CD4-positive, alpha-beta T cell (primary cell): Measurements from ENCODE around the gene RAB40C. TPM values are rescaled to one million over a fixed set of nuclear protein-coding genes. Genes with fewer than 3 reads are reported as not detected.

Source experiments
- ATAC-seq: fragments of 200-7000 bp; cut with Tn5 transposase; one replicate; pipeline ENCODE4 v1.10.0; 2022; ENCODE audit warnings: mild to moderate bottlenecking; ENCODE audit not compliant: poor library complexity
- CTCF ChIA-PET: fragments of 350-600 bp; sonication (Branson Sonifier 250); formaldehyde crosslinking; loops from one replicate; lab custom pipeline; 2021; ENCODE audit warnings: antibody characterized with exemption, inconsistent platforms; lab: Charles Lee
- POLR2A ChIA-PET: fragments of 350-600 bp; sonication (Branson Sonifier 250); formaldehyde crosslinking; loops from one replicate; lab custom pipeline; 2021; ENCODE audit warnings: antibody characterized with exemption, inconsistent platforms; lab: Charles Lee
- DNase-seq, 14 experiments: peaks; one replicate each; pipeline ENCODE4 v3.0.0-alpha.2; 2013 to 2020; ENCODE audit warnings: mixed read lengths in 2 of 14
- H3K27ac ChIP-seq, 2 donors: one replicate each; pipeline versions ENCODE4 v1.5.1 to v1.7.0; 2013; ENCODE audit warnings: low read length in 2 of 2, low read depth in 1 of 2, mild to moderate bottlenecking in 1 of 2
- H3K27me3 ChIP-seq, 2 experiments: 1 replicate in 1 of 2; 2 replicates in 1 of 2; pipeline versions ENCODE4 v1.6.1 to v1.7.0; 2013; ENCODE audit warnings: low read length in 2 of 2, control low read depth in 1 of 2, mild to moderate bottlenecking in 1 of 2, moderate library complexity in 1 of 2; ENCODE audit not compliant: insufficient read depth in 2 of 2, control insufficient read depth in 1 of 2
- H3K36me3 ChIP-seq: one replicate; pipeline ENCODE4 v1.6.1; 2013; ENCODE audit warnings: low read length, control low read depth; ENCODE audit not compliant: insufficient read depth
- H3K4me1 ChIP-seq: one replicate; pipeline ENCODE4 v1.6.1; 2013; ENCODE audit warnings: low read length, control low read depth; ENCODE audit not compliant: insufficient read depth
- H3K4me3 ChIP-seq: one replicate; pipeline ENCODE4 v1.5.1; 2013; ENCODE audit warnings: mild to moderate bottlenecking, low read length, moderate library complexity
- H3K9me3 ChIP-seq, 2 experiments: 1 replicate in 1 of 2; 2 replicates in 1 of 2; pipeline versions ENCODE4 v1.6.1 to v1.7.0; 2013; ENCODE audit warnings: low read length in 2 of 2, mild to moderate bottlenecking in 2 of 2, control low read depth in 1 of 2, moderate library complexity in 1 of 2; ENCODE audit not compliant: control insufficient read depth in 1 of 2, insufficient read depth in 1 of 2
- H3K27ac Mint-ChIP-seq: one replicate; pipeline ENCODE4 v1.8.0; 2020; ENCODE audit warnings: mixed read lengths
- H3K27me3 Mint-ChIP-seq: one replicate; pipeline ENCODE4 v1.8.0; 2021; ENCODE audit warnings: mixed read lengths
- H3K36me3 Mint-ChIP-seq: one replicate; pipeline ENCODE4 v1.8.0; 2021; ENCODE audit warnings: low read depth, mixed read lengths
- H3K4me1 Mint-ChIP-seq: one replicate; pipeline ENCODE4 v1.8.0; 2021; ENCODE audit warnings: low read depth, mixed read lengths
- H3K4me3 Mint-ChIP-seq: one replicate; pipeline ENCODE4 v1.8.0; 2020; ENCODE audit warnings: mild to moderate bottlenecking, mixed read lengths
- H3K9me3 Mint-ChIP-seq: one replicate; pipeline ENCODE4 v1.8.0; 2020; ENCODE audit warnings: mixed read lengths
- CTCF ChIP-seq: fragments of 200-600 bp; IDR thresholded peaks from one replicate; pipeline ENCODE4 v1.8.0; 2022; ENCODE audit warnings: antibody characterized with exemption, mild to moderate bottlenecking
- intact Hi-C, 2 experiments: fragments of 100-400 bp; cut with DNase I in 1 of 2; cut with micrococcal nuclease in 1 of 2; formaldehyde crosslinking; loops; one replicate each; pipeline versions ENCODE4 v1.15.1 to v1.9.0; 2023 to 2025; cut with DNase I, micrococcal nuclease
- total RNA-seq, 174 experiments: library from RNA in 2 of 174; stranded (reverse) in 2 of 174; gene quantifications; one replicate each; pipeline ENCODE4 v1.2.3 and lab custom pipeline; 2021 to 2026

The RAB40C gene
- total RNA-seq, 2 experiments from 2014 or later: 8.9 to 9.5 TPM

- Histone ChIP-seq H3K4me1 (peaks cover 11% of the 10 kb centered on the region), H3K27ac (no peak overlapping the region), H3K4me3 (no peak overlapping the region), H3K27me3 (no peaks in the 10 kb centered on the region), H3K9me3 (no peaks in the 10 kb centered on the region), H3K36me3 (no peaks in the 10 kb centered on the region)
- Mint-ChIP-seq H3K4me1 (no peaks in the 10 kb centered on the region), H3K9me3 (no peaks in the 10 kb centered on the region), H3K27ac (no peak overlapping the region), H3K27me3 (no peaks in the 10 kb centered on the region), H3K36me3 (no peaks in the 10 kb centered on the region), H3K4me3 (no peak overlapping the region)
- intact Hi-C loops: no loop called here
- TF ChIP-seq CTCF: no peak
- POLR2A ChIA-PET: no interaction called here
- DNase-seq (no peak), ATAC-seq (no peak)
- CTCF ChIA-PET: no interaction called here
These were observed 64.2 kb downstream of the RAB40C start for GRCh38 chr16:654034-654433.

GRCh38 chr16:657487-657886 lies 67.6 kb downstream of the RAB40C start:
- CTCF ChIA-PET: no interaction called here
- no peaks in the 10 kb centered on the region for H3K36me3 Mint-ChIP-seq

GRCh38 chr16:658679-659571 lies 69.1 kb downstream of the RAB40C start:
- Mint-ChIP-seq H3K27me3 (no peaks in the 10 kb centered on the region), H3K27ac (no peak overlapping the region), H3K36me3 (no peaks in the 10 kb centered on the region), H3K4me3 (no peak overlapping the region), H3K9me3 (no peaks in the 10 kb centered on the region), H3K4me1 (peaks cover 6% of the 10 kb centered on the region)
- Histone ChIP-seq H3K4me1 (peaks cover 16% of the 10 kb centered on the region), H3K4me3 (no peak overlapping the region), H3K27ac (no peak overlapping the region), H3K36me3 (no peaks in the 10 kb centered on the region), H3K9me3 (no peaks in the 10 kb centered on the region), H3K27me3 (no peaks in the 10 kb centered on the region)
- POLR2A ChIA-PET: interaction anchor here (1.3 kb wide), 1 partner anchor 10 kb away, joined by 4 read pairs; the partner anchor contains the start of gene WDR90
- no peak for TF ChIP-seq CTCF
- intact Hi-C loops: no loop called here
- no peak for ATAC-seq
- no peak for DNase-seq
- CTCF ChIA-PET: no interaction called here

More at GRCh38 chr16:657487-657886, 67.6 kb downstream of the RAB40C start:
- TF ChIP-seq CTCF: no peak
- H3K4me1 Mint-ChIP-seq: peaks cover 6% of the 10 kb centered on the region
- H3K27me3 ChIP-seq: no peaks in the 10 kb centered on the region
- ATAC-seq (no peak), DNase-seq (no peak)
- no peaks in the 10 kb centered on the region for H3K27me3 Mint-ChIP-seq
- no peaks in the 10 kb centered on the region for H3K9me3 ChIP-seq
- no peak overlapping the region for H3K27ac ChIP-seq
- POLR2A ChIA-PET: interaction anchor here (0.6 kb wide), 1 partner anchor 67 kb away, joined by 3 read pairs; no protein-coding TSS in a partner anchor
- H3K4me3 Mint-ChIP-seq: no peak overlapping the region
- no peak overlapping the region for H3K27ac Mint-ChIP-seq
- intact Hi-C loops: no loop called here
- no peaks in the 10 kb centered on the region for H3K9me3 Mint-ChIP-seq
- no peaks in the 10 kb centered on the region for H3K36me3 ChIP-seq
- H3K4me3 ChIP-seq: no peak overlapping the region
- peaks cover 16% of the 10 kb centered on the region for H3K4me1 ChIP-seq
